WTC11 (cell line): ENCODE data around the gene SERTAD2. TPM values are rescaled to one million over a fixed set of nuclear protein-coding genes. Genes with fewer than 3 reads are reported as not detected.

ENCODE experiments used
- ATAC-seq: fragments of 200-7000 bp; cut with Tn5 transposase; 2 replicates; pipeline ENCODE4 v1.10.0; 2021; ENCODE audit warnings: mild to moderate bottlenecking, moderate library complexity
- CTCF ChIA-PET: fragments of 300-600 bp; sonication (Branson Sonifier 250); formaldehyde crosslinking; loops from one replicate; lab custom pipeline; 2021; ENCODE audit warnings: antibody characterized with exemption; lab: Charles Lee
- POLR2A ChIA-PET: fragments of 350-600 bp; sonication (Branson Sonifier 250); formaldehyde crosslinking; loops from one replicate; lab custom pipeline; 2021; ENCODE audit warnings: antibody characterized with exemption; lab: Charles Lee
- DNase-seq: peaks from one replicate; pipeline ENCODE4 v3.0.0; 2021; ENCODE audit warnings: low spot score
- H3K27ac Mint-ChIP-seq: 2 replicates; pipeline ENCODE4 v1.8.0; 2021; ENCODE audit warnings: mixed read lengths
- H3K27me3 Mint-ChIP-seq: 2 replicates; pipeline ENCODE4 v1.8.0; 2021; ENCODE audit warnings: low read depth, mild to moderate bottlenecking, moderate library complexity, mixed read lengths
- H3K36me3 Mint-ChIP-seq: 2 replicates; pipeline ENCODE4 v1.8.0; 2021; ENCODE audit warnings: mixed read lengths
- H3K4me1 Mint-ChIP-seq: 2 replicates; pipeline ENCODE4 v1.8.0; 2022; ENCODE audit warnings: mixed read lengths
- H3K4me3 Mint-ChIP-seq: 2 replicates; pipeline ENCODE4 v1.8.0; 2021; ENCODE audit warnings: mild to moderate bottlenecking, moderate library complexity, mixed read lengths
- H3K9me3 Mint-ChIP-seq: 2 replicates; pipeline ENCODE4 v1.8.0; 2021; ENCODE audit warnings: mixed read lengths
- ARID4B ChIP-seq: sonication (generic); formaldehyde crosslinking; IDR thresholded peaks from 2 replicates; pipeline ENCODE4 v1.8.0; 2023; ENCODE audit warnings: missing genetic modification reagents, mild to moderate bottlenecking, borderline replicate concordance
- CREM ChIP-seq: sonication (generic); formaldehyde crosslinking; IDR thresholded peaks from 2 replicates; pipeline ENCODE4 v1.8.1; 2022; ENCODE audit warnings: mild to moderate bottlenecking, missing genetic modification reagents, moderate library complexity
- GABPB1 ChIP-seq: sonication (generic); formaldehyde crosslinking; IDR thresholded peaks from 2 replicates; pipeline ENCODE4 v1.8.1; 2023; ENCODE audit warnings: mild to moderate bottlenecking, missing genetic modification reagents
- GTF2I ChIP-seq: fragments of 250-450 bp; sonication (Bioruptor Pico); conservative IDR thresholded peaks from 2 replicates; pipeline ENCODE4 v1.4.0; 2021; ENCODE audit warnings: mild to moderate bottlenecking
- HMGA2 ChIP-seq: fragments of 250-450 bp; sonication (Bioruptor Pico); IDR thresholded peaks from 2 replicates; pipeline ENCODE4 v1.4.0; 2021; ENCODE audit warnings: mild to moderate bottlenecking, moderate library complexity
- MXD4 ChIP-seq: fragments of 250-450 bp; sonication (Bioruptor Pico); IDR thresholded peaks from 2 replicates; pipeline ENCODE4 v1.8.0; 2021; ENCODE audit warnings: mild to moderate bottlenecking, moderate library complexity, borderline replicate concordance
- NFATC4 ChIP-seq: fragments of 250-450 bp; sonication (Bioruptor Pico); IDR thresholded peaks from 2 replicates; pipeline ENCODE4 v1.9.0; 2021; ENCODE audit warnings: mild to moderate bottlenecking
- NFYB ChIP-seq: sonication (generic); formaldehyde crosslinking; conservative IDR thresholded peaks from 2 replicates; pipeline ENCODE4 v1.8.0; 2022; ENCODE audit warnings: low read depth, missing genetic modification reagents
- ZNF219 ChIP-seq: sonication (generic); formaldehyde crosslinking; IDR thresholded peaks from 2 replicates; pipeline ENCODE4 v1.8.0; 2023; ENCODE audit warnings: missing genetic modification reagents, mild to moderate bottlenecking, borderline replicate concordance
- ZNF317 ChIP-seq: sonication (generic); formaldehyde crosslinking; IDR thresholded peaks from 2 replicates; pipeline ENCODE4 v1.8.1; 2023; ENCODE audit warnings: low read depth, mild to moderate bottlenecking, moderate library complexity, missing genetic modification reagents, borderline replicate concordance
- ZNF671 ChIP-seq: fragments of 250-450 bp; sonication (Bioruptor Pico); IDR thresholded peaks from 2 replicates; pipeline ENCODE4 v1.8.0; 2021; ENCODE audit warnings: mild to moderate bottlenecking
- ZSCAN18 ChIP-seq: fragments of 250-450 bp; sonication (Bioruptor Pico); IDR thresholded peaks from 2 replicates; pipeline ENCODE4 v2.1.2; 2022; ENCODE audit warnings: mild to moderate bottlenecking, moderate library complexity
- total RNA-seq: library from RNA; stranded (reverse); gene quantifications from 3 replicates; pipeline ENCODE4 v1.2.3, GENCODE V29; 2021
- TF ChIP-seq, protein P1 (sequence below): sonication (generic); formaldehyde crosslinking; IDR thresholded peaks from 2 replicates; pipeline ENCODE4 v1.8.1; 2023; ENCODE audit warnings: mild to moderate bottlenecking, missing genetic modification reagents, borderline replicate concordance
- TF ChIP-seq, protein P2 (sequence below): sonication (generic); formaldehyde crosslinking; conservative IDR thresholded peaks from 2 replicates; pipeline ENCODE4 v1.8.1; 2023; ENCODE audit warnings: mild to moderate bottlenecking, low read depth, missing genetic modification reagents, moderate library complexity
- TF ChIP-seq, protein P3 (sequence below): sonication (generic); formaldehyde crosslinking; IDR thresholded peaks from 2 replicates; pipeline ENCODE4 v1.8.1; 2023; ENCODE audit warnings: mild to moderate bottlenecking, missing genetic modification reagents, moderate library complexity
- TF ChIP-seq, protein P4 (sequence below): sonication (generic); formaldehyde crosslinking; IDR thresholded peaks from 2 replicates; pipeline ENCODE4 v1.8.0; 2022; ENCODE audit warnings: missing genetic modification reagents

The SERTAD2 gene
- total RNA-seq, 1 experiment from 2014 or later = 7.9 TPM

- TF ChIP-seq, protein P1, sequence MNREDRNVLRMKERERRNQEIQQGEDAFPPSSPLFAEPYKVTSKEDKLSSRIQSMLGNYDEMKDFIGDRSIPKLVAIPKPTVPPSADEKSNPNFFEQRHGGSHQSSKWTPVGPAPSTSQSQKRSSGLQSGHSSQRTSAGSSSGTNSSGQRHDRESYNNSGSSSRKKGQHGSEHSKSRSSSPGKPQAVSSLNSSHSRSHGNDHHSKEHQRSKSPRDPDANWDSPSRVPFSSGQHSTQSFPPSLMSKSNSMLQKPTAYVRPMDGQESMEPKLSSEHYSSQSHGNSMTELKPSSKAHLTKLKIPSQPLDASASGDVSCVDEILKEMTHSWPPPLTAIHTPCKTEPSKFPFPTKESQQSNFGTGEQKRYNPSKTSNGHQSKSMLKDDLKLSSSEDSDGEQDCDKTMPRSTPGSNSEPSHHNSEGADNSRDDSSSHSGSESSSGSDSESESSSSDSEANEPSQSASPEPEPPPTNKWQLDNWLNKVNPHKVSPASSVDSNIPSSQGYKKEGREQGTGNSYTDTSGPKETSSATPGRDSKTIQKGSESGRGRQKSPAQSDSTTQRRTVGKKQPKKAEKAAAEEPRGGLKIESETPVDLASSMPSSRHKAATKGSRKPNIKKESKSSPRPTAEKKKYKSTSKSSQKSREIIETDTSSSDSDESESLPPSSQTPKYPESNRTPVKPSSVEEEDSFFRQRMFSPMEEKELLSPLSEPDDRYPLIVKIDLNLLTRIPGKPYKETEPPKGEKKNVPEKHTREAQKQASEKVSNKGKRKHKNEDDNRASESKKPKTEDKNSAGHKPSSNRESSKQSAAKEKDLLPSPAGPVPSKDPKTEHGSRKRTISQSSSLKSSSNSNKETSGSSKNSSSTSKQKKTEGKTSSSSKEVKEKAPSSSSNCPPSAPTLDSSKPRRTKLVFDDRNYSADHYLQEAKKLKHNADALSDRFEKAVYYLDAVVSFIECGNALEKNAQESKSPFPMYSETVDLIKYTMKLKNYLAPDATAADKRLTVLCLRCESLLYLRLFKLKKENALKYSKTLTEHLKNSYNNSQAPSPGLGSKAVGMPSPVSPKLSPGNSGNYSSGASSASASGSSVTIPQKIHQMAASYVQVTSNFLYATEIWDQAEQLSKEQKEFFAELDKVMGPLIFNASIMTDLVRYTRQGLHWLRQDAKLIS (CRISPR knock-in tag) = no peak
- TF ChIP-seq NFATC4 (no peak), GABPB1 (no peak), GTF2I (CRISPR knock-in tag) (no peak), CREM (CRISPR knock-in tag) (no peak)
- TF ChIP-seq, protein P2, sequence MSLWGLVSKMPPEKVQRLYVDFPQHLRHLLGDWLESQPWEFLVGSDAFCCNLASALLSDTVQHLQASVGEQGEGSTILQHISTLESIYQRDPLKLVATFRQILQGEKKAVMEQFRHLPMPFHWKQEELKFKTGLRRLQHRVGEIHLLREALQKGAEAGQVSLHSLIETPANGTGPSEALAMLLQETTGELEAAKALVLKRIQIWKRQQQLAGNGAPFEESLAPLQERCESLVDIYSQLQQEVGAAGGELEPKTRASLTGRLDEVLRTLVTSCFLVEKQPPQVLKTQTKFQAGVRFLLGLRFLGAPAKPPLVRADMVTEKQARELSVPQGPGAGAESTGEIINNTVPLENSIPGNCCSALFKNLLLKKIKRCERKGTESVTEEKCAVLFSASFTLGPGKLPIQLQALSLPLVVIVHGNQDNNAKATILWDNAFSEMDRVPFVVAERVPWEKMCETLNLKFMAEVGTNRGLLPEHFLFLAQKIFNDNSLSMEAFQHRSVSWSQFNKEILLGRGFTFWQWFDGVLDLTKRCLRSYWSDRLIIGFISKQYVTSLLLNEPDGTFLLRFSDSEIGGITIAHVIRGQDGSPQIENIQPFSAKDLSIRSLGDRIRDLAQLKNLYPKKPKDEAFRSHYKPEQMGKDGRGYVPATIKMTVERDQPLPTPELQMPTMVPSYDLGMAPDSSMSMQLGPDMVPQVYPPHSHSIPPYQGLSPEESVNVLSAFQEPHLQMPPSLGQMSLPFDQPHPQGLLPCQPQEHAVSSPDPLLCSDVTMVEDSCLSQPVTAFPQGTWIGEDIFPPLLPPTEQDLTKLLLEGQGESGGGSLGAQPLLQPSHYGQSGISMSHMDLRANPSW = no peak
Observed at GRCh38 chr2:64679673-64680425, 26.1 kb upstream of the SERTAD2 start (continued).

DNA sequence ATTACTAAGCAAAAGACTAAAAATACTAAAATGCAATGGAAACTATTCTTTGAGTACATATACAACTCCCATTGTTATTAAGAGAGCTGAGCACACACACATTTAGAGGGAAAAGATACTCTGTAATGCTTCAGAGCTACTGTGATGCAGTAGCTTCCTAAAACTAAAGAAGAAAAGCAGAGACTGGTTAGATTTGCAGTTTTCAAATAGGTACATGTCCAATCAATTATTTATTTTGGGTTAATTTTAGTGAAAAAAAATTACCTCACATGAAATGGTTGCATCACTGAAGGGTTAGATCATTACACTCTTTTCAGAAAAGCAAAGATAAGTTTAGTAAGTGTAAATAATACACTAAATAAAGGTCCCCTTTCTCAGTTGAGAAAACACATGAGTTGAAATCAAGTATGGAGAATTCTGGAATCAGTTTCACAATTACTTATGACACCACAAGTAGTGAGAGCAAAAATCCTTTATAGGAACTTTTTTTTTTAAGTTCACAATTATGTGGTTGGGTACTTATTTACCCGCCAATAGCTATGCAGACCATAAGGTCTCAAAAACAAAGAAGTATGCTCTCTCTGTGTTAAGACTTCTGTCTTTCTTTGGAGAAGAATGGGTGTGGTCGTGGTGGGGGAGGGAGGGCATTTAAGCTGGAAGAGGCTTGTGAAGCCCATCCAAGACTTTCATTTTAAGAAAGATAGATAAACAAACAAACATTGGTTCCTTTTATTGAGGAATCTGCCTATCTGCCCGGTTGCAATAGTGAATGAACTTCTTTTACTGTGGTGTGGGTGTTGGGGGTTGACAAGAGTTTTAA lies 25.3 kb upstream of the SERTAD2 start:
- Mint-ChIP-seq H3K27ac (no peak overlapping the region), H3K4me1 (peaks cover 18% of the 10 kb centered on the region), H3K9me3 (no peaks in the 10 kb centered on the region), H3K36me3 (no peaks in the 10 kb centered on the region), H3K27me3 (no peaks in the 10 kb centered on the region), H3K4me3 (no peak overlapping the region)
- DNase-seq (no peak), ATAC-seq (no peak)
- ChIA-PET POLR2A (interaction anchor here (0.6 kb wide), 1 partner anchor 1042 kb away, joined by 3 read pairs; no protein-coding TSS in a partner anchor), CTCF (interaction anchor here (1.1 to 1.2 kb wide), 2 partner anchors 26 to 153 kb away, joined by 3 to 9 read pairs; partner anchors contain the start of gene SERTAD2)
- TF ChIP-seq, protein P3, sequence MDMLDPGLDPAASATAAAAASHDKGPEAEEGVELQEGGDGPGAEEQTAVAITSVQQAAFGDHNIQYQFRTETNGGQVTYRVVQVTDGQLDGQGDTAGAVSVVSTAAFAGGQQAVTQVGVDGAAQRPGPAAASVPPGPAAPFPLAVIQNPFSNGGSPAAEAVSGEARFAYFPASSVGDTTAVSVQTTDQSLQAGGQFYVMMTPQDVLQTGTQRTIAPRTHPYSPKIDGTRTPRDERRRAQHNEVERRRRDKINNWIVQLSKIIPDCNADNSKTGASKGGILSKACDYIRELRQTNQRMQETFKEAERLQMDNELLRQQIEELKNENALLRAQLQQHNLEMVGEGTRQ (CRISPR knock-in tag) = no peak
- TF ChIP-seq GABPB1 (no peak), HMGA2 (CRISPR knock-in tag) (no peak), ZNF219 (no peak), MXD4 (CRISPR knock-in tag) (no peak), ZNF671 (CRISPR knock-in tag) (no peak), ARID4B (CRISPR knock-in tag) (no peak), NFYB (CRISPR knock-in tag) (no peak), ZNF317 (no peak), ZSCAN18 (CRISPR knock-in tag) (no peak)
- TF ChIP-seq, protein P4, sequence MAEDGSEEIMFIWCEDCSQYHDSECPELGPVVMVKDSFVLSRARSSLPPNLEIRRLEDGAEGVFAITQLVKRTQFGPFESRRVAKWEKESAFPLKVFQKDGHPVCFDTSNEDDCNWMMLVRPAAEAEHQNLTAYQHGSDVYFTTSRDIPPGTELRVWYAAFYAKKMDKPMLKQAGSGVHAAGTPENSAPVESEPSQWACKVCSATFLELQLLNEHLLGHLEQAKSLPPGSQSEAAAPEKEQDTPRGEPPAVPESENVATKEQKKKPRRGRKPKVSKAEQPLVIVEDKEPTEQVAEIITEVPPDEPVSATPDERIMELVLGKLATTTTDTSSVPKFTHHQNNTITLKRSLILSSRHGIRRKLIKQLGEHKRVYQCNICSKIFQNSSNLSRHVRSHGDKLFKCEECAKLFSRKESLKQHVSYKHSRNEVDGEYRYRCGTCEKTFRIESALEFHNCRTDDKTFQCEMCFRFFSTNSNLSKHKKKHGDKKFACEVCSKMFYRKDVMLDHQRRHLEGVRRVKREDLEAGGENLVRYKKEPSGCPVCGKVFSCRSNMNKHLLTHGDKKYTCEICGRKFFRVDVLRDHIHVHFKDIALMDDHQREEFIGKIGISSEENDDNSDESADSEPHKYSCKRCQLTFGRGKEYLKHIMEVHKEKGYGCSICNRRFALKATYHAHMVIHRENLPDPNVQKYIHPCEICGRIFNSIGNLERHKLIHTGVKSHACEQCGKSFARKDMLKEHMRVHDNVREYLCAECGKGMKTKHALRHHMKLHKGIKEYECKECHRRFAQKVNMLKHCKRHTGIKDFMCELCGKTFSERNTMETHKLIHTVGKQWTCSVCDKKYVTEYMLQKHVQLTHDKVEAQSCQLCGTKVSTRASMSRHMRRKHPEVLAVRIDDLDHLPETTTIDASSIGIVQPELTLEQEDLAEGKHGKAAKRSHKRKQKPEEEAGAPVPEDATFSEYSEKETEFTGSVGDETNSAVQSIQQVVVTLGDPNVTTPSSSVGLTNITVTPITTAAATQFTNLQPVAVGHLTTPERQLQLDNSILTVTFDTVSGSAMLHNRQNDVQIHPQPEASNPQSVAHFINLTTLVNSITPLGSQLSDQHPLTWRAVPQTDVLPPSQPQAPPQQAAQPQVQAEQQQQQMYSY (CRISPR knock-in tag) = no peak
